ENCODE measurements around the gene HNRNPR. TPM values are rescaled to one million over a fixed set of nuclear protein-coding genes. Genes with fewer than 3 reads are reported as not detected.

Gene HNRNPR
- polyA plus RNA-seq, 1 donor (not counting 4 experiments of a cell fraction or from before 2014, with no cell fraction given): 169 TPM

GRCh38 chr1:23352096-23352695, 8.1 kb upstream of the HNRNPR start:
- dilution Hi-C loops (cut with MboI; ENCODE audit: extremely low pct_ligation_motif_present, low sequenced_read_pairs): no loop called here
- TF ChIP-seq EZH2 (IDR thresholded peaks at IDR 0.05; ENCODE audit: low read length): no peak
- no peak for TF ChIP-seq CTCF (optimal IDR thresholded peaks at IDR 0.05 in 1 of 3, IDR thresholded peaks at IDR 0.05 in 1 of 3, conservative IDR thresholded peaks at IDR 0.05 in 1 of 3; ENCODE audit: extremely low read depth in 1 of 3, insufficient read depth in 2 of 3, low read length in 3 of 3)
- no peaks in the 10 kb centered on the region for H3K79me2 ChIP-seq (ENCODE audit: control insufficient read depth, insufficient read depth, low read length)
- FAIRE-seq (no peak), DNase-seq (ENCODE audit: low read depth, low spot score) (no peak)
- H3K9me3 ChIP-seq (ENCODE audit: control insufficient read depth, low read depth, low read length): no peaks in the 10 kb centered on the region
- H3K27ac ChIP-seq (ENCODE audit: control insufficient read depth, insufficient read depth, low read length): no peak overlapping the region
- no peaks in the 10 kb centered on the region for H3K9me1 ChIP-seq (ENCODE audit: control insufficient read depth, extremely low read depth, insufficient read depth, low read length)
- H3K27me3 ChIP-seq (ENCODE audit: control insufficient read depth, extremely low read depth, insufficient read depth, low read length): no peaks in the 10 kb centered on the region
- no peak overlapping the region for H3K9ac ChIP-seq (ENCODE audit: control insufficient read depth, extremely low read depth, insufficient read depth, low read length)
- no peak overlapping the region for H2AFZ ChIP-seq (ENCODE audit: control insufficient read depth, low read length)
- no peak overlapping the region for H3K4me2 ChIP-seq (ENCODE audit: control insufficient read depth, extremely low read depth, insufficient read depth, low read depth, low read length)
- no peak overlapping the region for H3K4me3 ChIP-seq (ENCODE audit: control insufficient read depth in 2 of 3, extremely low read depth in 1 of 3, insufficient read depth in 2 of 3, low read depth in 1 of 3, low read length in 3 of 3)
- H3K4me1 ChIP-seq (ENCODE audit: control insufficient read depth, extremely low read depth, insufficient read depth, low read length): no peaks in the 10 kb centered on the region
- H3K36me3 ChIP-seq (ENCODE audit: control insufficient read depth in 2 of 2, extremely low read depth in 1 of 2, insufficient read depth in 2 of 2, low read length in 2 of 2): no peaks in the 10 kb centered on the region
- H4K20me1 ChIP-seq (ENCODE audit: control insufficient read depth, extremely low read depth, insufficient read depth, low read length): no peaks in the 10 kb centered on the region

GRCh38 chr1:23345920-23346319, 1.8 kb upstream of the HNRNPR start:
- Histone ChIP-seq H2AFZ (ENCODE audit: control insufficient read depth, low read length) (no peak overlapping the region), H3K9ac (ENCODE audit: control insufficient read depth, extremely low read depth, insufficient read depth, low read length) (no peak overlapping the region), H3K4me2 (ENCODE audit: control insufficient read depth, extremely low read depth, insufficient read depth, low read depth, low read length) (no peak overlapping the region), H4K20me1 (ENCODE audit: control insufficient read depth, extremely low read depth, insufficient read depth, low read length) (peaks cover 18% of the 10 kb centered on the region), H3K79me2 (ENCODE audit: control insufficient read depth, insufficient read depth, low read length) (peaks cover 31% of the 10 kb centered on the region), H3K4me3 (ENCODE audit: control insufficient read depth in 2 of 3, extremely low read depth in 1 of 3, insufficient read depth in 2 of 3, low read depth in 1 of 3, low read length in 3 of 3) (no peak overlapping the region), H3K9me1 (ENCODE audit: control insufficient read depth, extremely low read depth, insufficient read depth, low read length) (no peaks in the 10 kb centered on the region), H3K9me3 (ENCODE audit: control insufficient read depth, low read depth, low read length) (no peaks in the 10 kb centered on the region), H3K27me3 (ENCODE audit: control insufficient read depth, extremely low read depth, insufficient read depth, low read length) (no peaks in the 10 kb centered on the region), H3K4me1 (ENCODE audit: control insufficient read depth, extremely low read depth, insufficient read depth, low read length) (peaks cover 10% of the 10 kb centered on the region), H3K36me3 (ENCODE audit: control insufficient read depth in 2 of 2, extremely low read depth in 1 of 2, insufficient read depth in 2 of 2, low read length in 2 of 2) (no peaks in the 10 kb centered on the region), H3K27ac (ENCODE audit: control insufficient read depth, insufficient read depth, low read length) (no peak overlapping the region)
- FAIRE-seq (no peak), DNase-seq (ENCODE audit: low read depth, low spot score) (no peak)
- TF ChIP-seq EZH2 (IDR thresholded peaks at IDR 0.05; ENCODE audit: low read length) (no peak), CTCF (optimal IDR thresholded peaks at IDR 0.05 in 1 of 3, IDR thresholded peaks at IDR 0.05 in 1 of 3, conservative IDR thresholded peaks at IDR 0.05 in 1 of 3; ENCODE audit: extremely low read depth in 1 of 3, insufficient read depth in 2 of 3, low read length in 3 of 3) (no peak)
- dilution Hi-C loops (cut with MboI; ENCODE audit: extremely low pct_ligation_motif_present, low sequenced_read_pairs): no loop called here
